Activated CD4-positive, CD25-positive, alpha-beta regulatory T cell (primary cell): ENCODE measurements around the gene TTC23.

ENCODE experiments used
- DNase-seq, 4 experiments: peaks; one replicate each; lab custom pipeline; 2025; lab: John Stamatoyannopoulos, UW

TTC23 gene

DNA sequence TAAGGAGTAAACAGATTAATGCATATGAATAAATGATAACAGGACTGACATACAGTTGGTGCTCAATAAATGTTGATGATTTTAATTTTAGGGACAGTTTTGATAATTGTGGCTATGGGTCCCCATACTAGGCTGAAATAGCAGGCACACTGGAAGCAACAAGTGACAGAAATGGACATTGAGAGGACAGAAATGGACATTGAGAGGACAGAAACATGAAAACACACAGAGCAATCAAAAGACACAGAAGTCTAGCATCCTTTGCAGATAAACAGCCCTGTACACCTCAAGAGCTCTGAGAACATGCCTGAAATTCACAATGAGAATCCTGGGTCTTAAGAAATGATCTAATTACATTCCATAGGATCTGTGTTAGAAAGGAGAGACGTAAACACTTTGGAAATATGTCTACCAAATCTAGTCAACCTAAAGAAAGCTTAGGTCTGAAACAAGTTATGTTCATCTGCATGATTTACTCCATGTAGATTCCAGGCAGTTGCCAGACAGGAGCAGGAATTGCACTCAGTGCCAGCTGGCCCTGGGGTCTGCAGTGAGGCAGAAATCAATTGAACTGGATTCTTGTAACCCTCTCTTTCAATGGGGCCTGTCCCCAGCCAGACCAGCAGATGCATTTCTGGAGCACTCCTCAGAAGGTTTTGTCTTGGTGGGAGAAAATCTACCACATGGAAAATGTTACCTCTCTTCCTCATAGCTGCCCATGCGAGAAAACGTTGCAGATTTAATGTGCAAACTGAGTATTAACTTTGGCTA lies 84.2 kb downstream of the TTC23 start:
- no peak for DNase-seq

- no peak for DNase-seq
Observed at GRCh38 chr15:99164119-99164518, 85.3 kb downstream of the TTC23 start.

DNA sequence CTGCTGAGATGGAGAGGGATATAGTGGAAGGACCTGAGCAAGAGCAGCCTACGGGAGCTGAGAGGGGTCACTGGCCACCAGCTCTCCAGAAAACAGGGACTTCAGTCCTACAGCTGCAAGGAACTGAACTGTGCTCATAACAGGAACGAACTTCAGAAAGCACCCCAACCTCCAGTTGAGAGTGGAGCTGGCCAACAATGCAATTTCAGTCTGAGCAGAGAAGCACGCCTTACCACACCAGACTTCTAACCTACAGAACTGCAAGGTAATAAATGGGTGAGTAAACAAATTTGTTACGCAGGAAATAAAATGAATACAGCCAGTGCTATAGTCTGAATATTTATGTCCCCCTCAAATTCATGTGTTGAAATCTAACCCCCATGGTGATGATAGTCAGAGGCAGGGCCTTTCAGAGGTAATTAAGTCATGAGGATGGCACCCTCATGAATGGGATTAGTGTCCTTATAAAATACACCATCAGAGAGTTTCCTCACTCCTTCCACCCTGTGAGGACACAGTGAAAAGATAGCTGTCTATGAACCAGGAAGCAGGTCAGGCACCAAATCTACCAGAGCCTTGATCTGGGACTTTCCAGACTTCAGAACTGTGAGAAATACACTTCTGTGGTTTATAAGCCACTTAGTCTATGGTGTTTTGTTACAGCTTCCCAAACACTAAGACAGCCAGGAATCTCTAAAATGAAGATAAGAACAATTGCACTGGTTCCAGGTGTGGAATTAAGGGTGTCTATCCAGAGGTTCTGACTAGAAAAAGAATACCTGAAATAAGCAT lies 85.9 kb downstream of the TTC23 start:
- no peak for DNase-seq

- DNase-seq: no peak
Observed at GRCh38 chr15:99158626-99159412, 90.6 kb downstream of the TTC23 start.

- DNase-seq: no peak
Observed at GRCh38 chr15:99157456-99157855, 91.9 kb downstream of the TTC23 start.

DNA sequence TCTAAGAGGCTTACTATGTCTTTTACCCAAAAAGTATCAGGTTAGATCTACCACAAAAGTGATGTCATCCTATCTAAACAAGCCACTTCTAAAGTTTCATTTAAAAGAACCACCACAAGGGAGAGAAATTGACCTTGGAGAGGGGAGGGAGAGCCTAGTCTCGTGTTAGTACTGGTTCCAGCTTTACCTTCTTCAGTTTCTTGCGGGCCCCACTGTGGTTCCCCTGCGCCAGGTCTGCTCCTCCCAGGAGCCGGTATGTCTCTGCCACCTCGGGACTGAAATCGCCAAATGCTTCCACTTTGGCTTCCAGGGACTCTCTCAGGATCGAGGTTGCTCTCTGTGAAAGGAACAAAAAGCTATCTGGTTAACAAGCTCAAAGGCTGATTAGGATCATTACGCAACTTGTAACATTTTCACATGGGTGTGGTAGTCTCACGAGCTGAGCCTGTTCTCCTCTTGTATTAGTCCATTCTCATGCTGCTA lies 93.4 kb downstream of the TTC23 start:
- no peak for DNase-seq

- no peak for DNase-seq
Observed at GRCh38 chr15:99154271-99154670, 95.1 kb downstream of the TTC23 start.

GRCh38 chr15:99153026-99153535 lies 96.3 kb downstream of the TTC23 start:
- DNase-seq: no peak

GRCh38 chr15:99151156-99151555 lies 98.2 kb downstream of the TTC23 start:
- no peak for DNase-seq

GRCh38 chr15:99149366-99149765 lies 100.0 kb downstream of the TTC23 start:
- no peak for DNase-seq

DNA sequence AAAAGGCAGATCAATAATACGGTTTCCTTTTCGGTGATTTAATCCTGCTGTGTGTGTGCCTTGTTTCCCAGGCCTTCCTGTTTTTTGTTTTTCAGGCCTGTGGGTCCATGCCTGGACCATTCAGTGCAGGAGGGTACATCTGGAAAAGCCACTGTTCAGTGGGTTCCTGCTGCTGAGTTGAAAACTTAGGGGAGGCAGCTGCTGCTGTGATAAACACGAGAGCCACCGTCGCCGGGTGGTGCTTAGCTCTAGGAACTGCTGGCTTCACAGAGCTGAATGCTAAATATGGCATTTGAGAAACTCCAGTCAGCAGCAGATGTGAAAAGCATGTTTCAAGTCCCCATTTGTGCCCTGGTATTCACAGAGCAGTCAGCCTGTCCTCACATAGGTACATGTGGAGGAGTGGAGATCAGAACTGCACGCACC lies 100.5 kb downstream of the TTC23 start:
- DNase-seq: no peak

DNA sequence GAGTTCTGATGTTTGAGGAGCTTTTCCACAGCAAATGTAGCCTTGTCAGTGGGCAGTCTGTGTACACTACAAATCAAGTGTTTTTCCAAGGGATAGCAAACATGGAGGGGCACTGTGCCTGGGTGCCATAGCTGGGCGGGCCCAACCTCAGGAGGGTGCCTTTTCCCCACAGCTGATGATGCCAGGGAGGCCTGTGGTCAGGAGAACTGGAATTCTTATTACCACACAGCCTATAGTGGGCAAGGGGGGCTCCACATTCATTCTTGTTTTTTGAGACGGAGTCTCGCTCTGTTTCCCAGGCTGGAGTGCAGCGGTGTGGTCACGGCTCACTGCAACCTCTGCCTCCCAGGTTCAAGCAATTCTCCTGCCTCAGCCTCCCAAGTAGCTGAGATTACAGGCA lies 102.7 kb downstream of the TTC23 start:
- DNase-seq: no peak

DNA sequence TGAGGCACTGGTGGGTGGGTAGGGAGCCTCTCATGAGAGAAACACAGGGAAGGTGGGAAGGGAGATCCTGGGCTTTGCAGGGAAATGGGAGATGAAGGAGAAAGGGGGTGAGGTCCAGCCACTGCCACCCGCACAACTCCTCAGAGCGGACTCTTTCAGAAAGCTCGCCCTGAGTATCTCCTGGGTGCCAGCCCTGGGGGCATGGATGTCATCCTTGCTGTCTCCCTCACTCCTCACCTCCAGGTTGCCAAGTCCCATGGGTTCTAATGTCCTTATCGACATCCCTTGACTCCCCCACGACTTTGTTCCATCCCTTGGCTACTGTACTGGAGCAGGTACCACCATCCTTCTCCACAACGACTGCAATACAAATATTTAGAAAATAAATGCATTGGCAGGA lies 103.6 kb downstream of the TTC23 start:
- no peak for DNase-seq

DNA sequence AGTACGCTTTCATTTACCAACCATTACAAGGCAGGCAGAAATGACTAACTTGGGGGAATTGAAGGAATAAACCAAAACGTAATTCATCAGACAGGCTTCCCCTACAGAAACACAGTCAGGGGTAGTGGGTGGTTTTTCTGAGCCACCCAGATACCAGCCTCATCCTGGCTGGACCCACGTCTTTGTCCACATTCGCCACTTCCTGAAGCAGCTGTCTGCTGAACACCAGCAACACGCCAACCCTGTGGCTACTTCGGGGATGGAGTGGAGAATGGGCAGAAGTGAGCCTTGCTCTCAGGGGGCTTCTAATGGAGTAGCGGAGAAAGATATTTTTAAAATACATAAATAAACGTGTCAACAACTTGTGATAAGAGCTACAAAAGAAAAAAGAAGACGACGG lies 104.4 kb downstream of the TTC23 start:
- DNase-seq: no peak

DNA sequence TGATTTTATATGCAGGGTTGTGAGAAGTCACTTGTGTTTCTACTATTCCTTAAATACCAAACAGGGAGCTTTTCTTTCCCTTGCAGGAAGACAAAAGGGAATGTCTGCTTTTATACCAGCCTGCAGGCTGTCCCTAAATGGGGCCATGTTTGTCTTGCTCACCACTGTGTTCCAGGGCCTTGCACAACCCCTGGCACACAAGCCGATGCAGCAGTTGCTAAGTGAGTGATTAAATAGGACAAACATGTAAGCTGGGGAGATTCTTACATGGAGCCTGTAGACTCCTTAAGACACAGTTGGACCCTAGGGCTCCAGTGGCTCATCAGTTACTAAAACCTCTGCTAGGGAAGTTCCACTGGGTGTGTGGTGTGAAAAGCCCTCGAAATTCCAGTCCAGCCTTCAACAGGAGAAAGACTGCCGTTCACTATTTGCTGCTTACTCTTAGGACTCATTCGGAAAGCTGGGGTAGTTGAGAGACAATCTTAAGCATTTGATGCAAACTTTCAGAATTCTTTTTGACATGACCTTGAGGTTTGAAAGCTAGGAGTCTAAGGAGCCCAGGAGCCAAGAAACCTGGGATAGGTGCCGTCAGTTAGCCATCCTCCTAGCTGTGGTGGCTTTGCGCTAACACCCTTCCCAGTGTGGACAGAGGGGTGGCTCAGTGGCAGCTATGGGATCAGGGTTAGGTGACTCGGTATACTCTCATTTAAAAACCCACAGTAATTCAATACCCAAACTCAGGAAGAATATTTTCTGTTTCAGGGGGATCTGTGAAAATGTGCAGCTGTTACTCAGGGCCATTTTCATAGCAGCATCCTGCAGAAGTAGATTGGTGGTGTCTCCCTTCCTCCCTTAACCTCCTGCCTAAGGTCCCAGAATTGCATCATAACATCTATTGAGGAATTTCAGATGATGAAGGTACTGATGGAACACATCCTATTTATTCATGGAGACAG lies 105.4 kb downstream of the TTC23 start:
- DNase-seq: no peak

GRCh38 chr15:99143242-99143641 lies 106.1 kb downstream of the TTC23 start:
- no peak for DNase-seq

- no peak for DNase-seq
Observed at GRCh38 chr15:99142562-99142961, 106.8 kb downstream of the TTC23 start.

- no peak for DNase-seq
Observed at GRCh38 chr15:99141943-99142342, 107.4 kb downstream of the TTC23 start.

DNA sequence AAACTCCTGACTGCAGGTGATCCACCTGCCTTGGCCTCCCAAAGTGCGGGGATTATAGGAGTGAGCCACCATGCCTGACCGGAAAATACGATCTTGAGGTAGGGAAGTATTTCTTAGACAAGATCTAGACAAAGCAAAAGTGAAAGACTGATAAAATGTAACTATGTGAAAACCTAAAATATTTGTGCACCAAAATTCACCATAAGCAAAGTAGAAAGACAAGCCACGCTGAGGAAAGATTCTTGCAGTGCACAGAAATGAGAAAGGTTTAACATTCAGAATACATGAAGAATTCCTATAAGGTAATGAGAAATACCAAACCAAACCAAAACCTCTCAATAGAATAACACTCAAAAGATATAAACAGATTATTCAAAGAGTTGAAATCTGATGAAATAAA lies 108.8 kb downstream of the TTC23 start:
- no peak for DNase-seq

GRCh38 chr15:99139276-99139675 lies 110.1 kb downstream of the TTC23 start:
- DNase-seq: no peak

- no peak for DNase-seq
Observed at GRCh38 chr15:99138491-99138982, 110.8 kb downstream of the TTC23 start.
